ENCODE data around the gene ELMO1. TPM values are rescaled to one million over a fixed set of nuclear protein-coding genes. Genes with fewer than 3 reads are reported as not detected.

ELMO1 gene
- total RNA-seq, 1 experiment from 2014 or later: not detected

DNA sequence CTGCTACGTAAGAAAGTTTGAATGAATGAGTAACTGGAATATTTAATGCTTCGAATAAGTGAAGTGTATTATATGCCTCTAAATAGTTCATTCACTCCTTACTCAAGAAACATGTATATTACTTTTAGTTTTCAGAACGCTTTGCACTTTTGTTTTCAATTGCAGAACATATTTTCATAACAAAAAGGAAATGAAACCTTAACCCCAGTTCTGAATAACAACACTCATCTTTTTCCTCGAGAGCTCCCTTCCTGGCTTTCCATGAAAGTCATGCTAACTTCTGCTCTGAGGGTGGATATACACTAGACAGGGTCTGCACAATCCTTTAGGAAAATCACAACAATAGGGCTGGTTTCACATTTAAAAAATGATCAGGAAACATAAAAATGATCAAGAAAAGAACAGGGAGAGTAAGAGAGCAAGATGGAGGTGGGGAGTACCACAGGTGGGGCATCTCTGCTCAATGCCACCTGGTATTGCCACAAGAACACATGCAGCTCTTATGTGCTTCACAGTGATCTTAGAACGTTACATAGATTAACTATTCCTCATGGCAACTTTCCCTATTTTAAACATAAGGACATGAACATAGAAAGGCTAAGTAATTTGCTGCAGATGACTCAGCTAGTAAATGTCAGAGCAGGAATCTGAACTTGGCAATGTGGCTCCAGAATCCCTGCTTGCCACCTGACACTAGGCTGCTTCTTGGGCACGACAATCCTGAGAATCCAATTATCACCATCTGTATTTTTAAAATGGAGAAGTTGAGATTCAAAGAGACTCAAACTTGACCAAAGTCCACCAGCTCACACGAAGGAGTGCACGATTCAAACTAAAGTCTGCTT lies 504.9 kb downstream of the ELMO1 start:
- H3K4me3 ChIP-seq (ENCODE audit: low read length): no peak overlapping the region
- H3K4me2 ChIP-seq (ENCODE audit: low read length): no peak overlapping the region
- no peak overlapping the region for H3K27ac ChIP-seq (ENCODE audit: low read length)
- POLR2A ChIA-PET (ENCODE audit: unreplicated experiment): no interaction called here
- no peaks in the 10 kb centered on the region for H3K9me3 ChIP-seq (ENCODE audit: low read length)
- no peak overlapping the region for H2AFZ ChIP-seq (ENCODE audit: low read length)
- H3K4me1 ChIP-seq (ENCODE audit: insufficient read depth, low read length): no peaks in the 10 kb centered on the region
- H3K79me2 ChIP-seq (ENCODE audit: low read length): no peaks in the 10 kb centered on the region
- H4K20me1 ChIP-seq (ENCODE audit: low read length): no peaks in the 10 kb centered on the region
- DNase-seq: no peak
- TF ChIP-seq CTCF (conservative IDR thresholded peaks at IDR 0.05; ENCODE audit: low read depth, low read length) (no peak), EZH2phosphoT487 (IDR thresholded peaks at IDR 0.05; ENCODE audit: borderline replicate concordance, low read length) (no peak)
- no peaks in the 10 kb centered on the region for H3K36me3 ChIP-seq (ENCODE audit: low read depth, low read length)
- CTCF ChIA-PET: no interaction called here
- intact Hi-C loops (cut with micrococcal nuclease): no loop called here
- no peaks in the 10 kb centered on the region for H3K27me3 ChIP-seq (ENCODE audit: low read length)
- H3K9ac ChIP-seq (ENCODE audit: low read length): no peak overlapping the region
- H3F3A ChIP-seq (ENCODE audit: low read length, unreplicated experiment): no peaks in the 10 kb centered on the region
- BruUV-seq (replicated peaks): no TSS peak
- no peaks in the 10 kb centered on the region for H3K9me2 ChIP-seq (replicated peaks; ENCODE audit: low read length)
- no peak for ATAC-seq

DNA sequence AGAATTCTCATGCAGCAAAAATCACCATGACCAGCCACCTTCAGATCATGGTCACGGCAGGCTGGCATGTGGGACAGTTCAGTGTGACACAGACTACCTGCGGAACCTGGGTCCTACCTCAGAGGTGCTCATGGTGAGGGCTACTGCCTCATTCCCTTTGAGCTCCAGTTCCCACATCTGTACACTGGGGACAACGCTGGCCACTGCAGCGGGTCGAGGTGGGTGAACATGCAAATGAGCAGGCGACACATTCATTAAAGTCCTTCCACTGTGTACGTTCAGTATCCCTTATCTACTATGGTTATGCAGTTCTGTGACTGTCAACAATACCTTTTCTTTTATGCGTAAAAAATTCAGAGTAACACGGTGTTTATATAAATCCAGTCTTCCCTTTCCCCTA lies 505.7 kb downstream of the ELMO1 start:
- TF ChIP-seq CTCF (conservative IDR thresholded peaks at IDR 0.05; ENCODE audit: low read depth, low read length) (no peak), EZH2 (IDR thresholded peaks at IDR 0.05; ENCODE audit: low read length, unreplicated experiment) (no peak), EZH2phosphoT487 (IDR thresholded peaks at IDR 0.05; ENCODE audit: borderline replicate concordance, low read length) (no peak)
- Histone ChIP-seq H3K27me3 (ENCODE audit: low read length) (no peaks in the 10 kb centered on the region), H3K4me3 (ENCODE audit: low read length) (no peak overlapping the region), H3K79me2 (ENCODE audit: low read length) (no peaks in the 10 kb centered on the region), H4K20me1 (ENCODE audit: low read length) (no peaks in the 10 kb centered on the region), H3K9ac (ENCODE audit: low read length) (no peak overlapping the region), H3K4me1 (ENCODE audit: insufficient read depth, low read length) (no peaks in the 10 kb centered on the region), H3K4me2 (ENCODE audit: low read length) (no peak overlapping the region), H3K9me2 (replicated peaks; ENCODE audit: low read length) (no peaks in the 10 kb centered on the region), H3K27ac (ENCODE audit: low read length) (no peak overlapping the region), H3K9me3 (ENCODE audit: low read length) (no peaks in the 10 kb centered on the region), H2AFZ (ENCODE audit: low read length) (no peak overlapping the region), H3F3A (ENCODE audit: low read length, unreplicated experiment) (no peaks in the 10 kb centered on the region), H3K36me3 (ENCODE audit: low read depth, low read length) (no peaks in the 10 kb centered on the region)
- intact Hi-C loops (cut with micrococcal nuclease): no loop called here
- ATAC-seq (no peak), DNase-seq (no peak)
- ChIA-PET POLR2A (ENCODE audit: unreplicated experiment) (no interaction called here), CTCF (no interaction called here)
- no TSS peak for BruUV-seq (replicated peaks)

- CTCF ChIA-PET: no interaction called here
- no peak for DNase-seq
Measured at GRCh38 chr7:36942541-36942940, 506.1 kb downstream of the ELMO1 start.

More at GRCh38 chr7:36942541-36942940, 506.1 kb downstream of the ELMO1 start:
- Histone ChIP-seq H3F3A (ENCODE audit: low read length, unreplicated experiment) (no peaks in the 10 kb centered on the region), H3K79me2 (ENCODE audit: low read length) (no peaks in the 10 kb centered on the region), H3K4me3 (ENCODE audit: low read length) (no peak overlapping the region), H3K36me3 (ENCODE audit: low read depth, low read length) (no peaks in the 10 kb centered on the region), H2AFZ (ENCODE audit: low read length) (no peak overlapping the region), H3K4me2 (ENCODE audit: low read length) (no peak overlapping the region), H3K27me3 (ENCODE audit: low read length) (no peaks in the 10 kb centered on the region), H3K9ac (ENCODE audit: low read length) (no peak overlapping the region), H4K20me1 (ENCODE audit: low read length) (no peaks in the 10 kb centered on the region), H3K9me3 (ENCODE audit: low read length) (no peaks in the 10 kb centered on the region), H3K9me2 (replicated peaks; ENCODE audit: low read length) (no peaks in the 10 kb centered on the region), H3K27ac (ENCODE audit: low read length) (no peak overlapping the region), H3K4me1 (ENCODE audit: insufficient read depth, low read length) (no peaks in the 10 kb centered on the region)
- no peak for ATAC-seq
- no peak for TF ChIP-seq EZH2phosphoT487 (IDR thresholded peaks at IDR 0.05; ENCODE audit: borderline replicate concordance, low read length)
- TF ChIP-seq CTCF (conservative IDR thresholded peaks at IDR 0.05; ENCODE audit: low read depth, low read length): no peak
- TF ChIP-seq EZH2 (IDR thresholded peaks at IDR 0.05; ENCODE audit: low read length, unreplicated experiment): no peak
- POLR2A ChIA-PET (ENCODE audit: unreplicated experiment): no interaction called here
- intact Hi-C loops (cut with micrococcal nuclease): no loop called here
- BruUV-seq (replicated peaks): no TSS peak
